ENCODE measurements around the gene JMJD8.

JMJD8 gene

DNA sequence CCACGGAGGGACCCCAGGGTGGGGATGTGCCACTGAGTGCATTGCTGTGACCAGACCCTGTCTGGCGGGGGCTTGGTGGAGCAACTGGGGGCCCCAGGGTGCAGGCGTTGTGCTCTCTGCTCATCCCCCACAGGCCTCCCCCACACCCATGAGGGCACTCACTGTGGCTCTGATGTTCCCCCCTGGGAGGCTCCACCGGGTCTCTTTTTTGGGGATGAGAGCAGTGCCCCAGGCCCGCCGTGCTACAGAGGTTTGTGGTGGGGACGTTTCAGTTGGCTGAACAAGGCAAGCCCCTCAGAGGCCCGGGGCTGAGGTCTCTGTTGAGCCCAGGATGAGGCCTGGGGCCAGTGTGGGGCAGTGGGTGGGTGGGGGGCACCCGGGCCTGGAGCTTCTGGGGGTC lies 39.6 kb upstream of the JMJD8 start:
- POLR2A ChIA-PET = interaction anchor here (1.0 to 2.1 kb wide), 4 partner anchors 7 to 77 kb away, joined by 3 to 8 read pairs (median 4); partner anchors contain the start of gene GNG13
- Histone ChIP-seq H3K27ac (ENCODE audit: extremely low read depth, low read depth, low read length) (no peak overlapping the region), H3K9me3 (ENCODE audit: control insufficient read depth, insufficient read depth, low read depth, low read length) (no peaks in the 10 kb centered on the region), H3K4me3 (ENCODE audit: low read depth, low read length) (no peak overlapping the region), H3K4me1 (ENCODE audit: control insufficient read depth, insufficient read depth, low read length) (peaks cover 11% of the 10 kb centered on the region), H3K36me3 (ENCODE audit: control insufficient read depth in 2 of 2, insufficient read depth in 1 of 2, low read length in 2 of 2) (peaks cover 0 to 5% of the 10 kb centered on the region in 2 experiments; a peak in 1 of 3 replicates)
- CTCF ChIA-PET = interaction anchor here (0.6 to 4.8 kb wide), 2 partner anchors 10 to 19 kb away, joined by 3 to 38 read pairs; partner anchors contain the start of gene METRN
- no peak for TF ChIP-seq HOXD13 (CRISPR knock-in tag; IDR thresholded peaks at IDR 0.05; ENCODE audit: borderline replicate concordance)
- TF ChIP-seq, protein P1, sequence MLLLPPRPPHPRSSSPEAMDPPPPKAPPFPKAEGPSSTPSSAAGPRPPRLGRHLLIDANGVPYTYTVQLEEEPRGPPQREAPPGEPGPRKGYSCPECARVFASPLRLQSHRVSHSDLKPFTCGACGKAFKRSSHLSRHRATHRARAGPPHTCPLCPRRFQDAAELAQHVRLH (tag by site-specific recombination; IDR thresholded peaks at IDR 0.05) = no peak

DNA sequence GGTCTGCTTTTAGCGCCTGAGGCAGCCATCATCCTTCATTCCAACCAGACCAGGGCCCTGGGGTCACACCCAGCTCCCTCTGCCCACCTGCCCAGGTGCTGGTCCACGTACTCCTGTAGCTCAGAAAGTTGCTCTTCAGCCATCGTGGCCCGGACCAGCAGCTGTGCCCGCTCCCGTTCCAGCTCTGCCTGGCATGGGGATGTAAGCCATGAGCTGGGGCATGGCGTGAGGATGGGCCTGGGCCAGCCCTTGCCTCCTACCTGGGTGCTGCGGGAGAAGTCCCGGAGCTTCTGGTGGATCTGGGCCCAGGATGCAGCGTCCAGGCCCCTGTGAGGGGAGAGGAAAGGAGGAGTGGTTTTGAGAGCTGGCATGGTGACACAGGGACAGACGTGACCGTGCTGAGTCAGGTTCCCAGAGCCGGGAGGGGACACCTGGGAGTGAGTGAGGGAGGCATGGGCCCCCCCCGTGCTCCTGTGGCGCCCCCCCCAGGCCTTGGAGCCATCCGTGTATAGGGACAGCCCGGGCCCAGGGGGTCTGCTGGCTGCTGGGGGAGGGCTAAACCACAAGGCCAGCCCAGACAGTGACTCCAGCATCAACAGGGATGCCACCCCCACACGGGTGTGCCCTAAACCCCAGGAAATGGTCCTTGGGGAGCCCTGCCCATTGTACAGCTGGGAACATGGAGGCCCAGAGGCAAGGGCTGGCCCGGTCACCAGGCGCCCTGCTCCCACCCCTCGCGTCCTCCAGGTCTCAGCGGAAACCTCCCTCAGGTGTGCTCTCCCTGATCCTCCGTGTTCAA lies 38.9 kb upstream of the JMJD8 start:
- Histone ChIP-seq H3K27ac (ENCODE audit: extremely low read depth, low read depth, low read length) (no peak overlapping the region), H3K4me1 (ENCODE audit: control insufficient read depth, insufficient read depth, low read length) (peaks cover 11% of the 10 kb centered on the region), H3K36me3 (ENCODE audit: control insufficient read depth in 2 of 2, insufficient read depth in 1 of 2, low read length in 2 of 2) (peaks cover 0 to 5% of the 10 kb centered on the region in 2 experiments; a peak in 1 of 3 replicates), H3K4me3 (ENCODE audit: low read depth, low read length) (no peak overlapping the region), H3K9me3 (ENCODE audit: control insufficient read depth, insufficient read depth, low read depth, low read length) (no peaks in the 10 kb centered on the region)
- ChIA-PET CTCF (interaction anchor here (1.1 to 4.8 kb wide), 2 partner anchors 10 to 18 kb away, joined by 4 to 38 read pairs; partner anchors contain the start of genes CIAO3 and METRN), POLR2A (interaction anchor here (0.6 to 2.5 kb wide), 4 partner anchors 17 to 78 kb away, joined by 3 to 13 read pairs (median 5); partner anchors contain the start of genes CIAO3 and GNG13)
- TF ChIP-seq, protein P2, sequence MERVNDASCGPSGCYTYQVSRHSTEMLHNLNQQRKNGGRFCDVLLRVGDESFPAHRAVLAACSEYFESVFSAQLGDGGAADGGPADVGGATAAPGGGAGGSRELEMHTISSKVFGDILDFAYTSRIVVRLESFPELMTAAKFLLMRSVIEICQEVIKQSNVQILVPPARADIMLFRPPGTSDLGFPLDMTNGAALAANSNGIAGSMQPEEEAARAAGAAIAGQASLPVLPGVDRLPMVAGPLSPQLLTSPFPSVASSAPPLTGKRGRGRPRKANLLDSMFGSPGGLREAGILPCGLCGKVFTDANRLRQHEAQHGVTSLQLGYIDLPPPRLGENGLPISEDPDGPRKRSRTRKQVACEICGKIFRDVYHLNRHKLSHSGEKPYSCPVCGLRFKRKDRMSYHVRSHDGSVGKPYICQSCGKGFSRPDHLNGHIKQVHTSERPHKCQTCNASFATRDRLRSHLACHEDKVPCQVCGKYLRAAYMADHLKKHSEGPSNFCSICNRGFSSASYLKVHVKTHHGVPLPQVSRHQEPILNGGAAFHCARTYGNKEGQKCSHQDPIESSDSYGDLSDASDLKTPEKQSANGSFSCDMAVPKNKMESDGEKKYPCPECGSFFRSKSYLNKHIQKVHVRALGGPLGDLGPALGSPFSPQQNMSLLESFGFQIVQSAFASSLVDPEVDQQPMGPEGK (tag by site-specific recombination; IDR thresholded peaks at IDR 0.05) = peak; percentile 52; the same call in 1 of the 2 replicates
- no peak for TF ChIP-seq ZNF157 (tag by site-specific recombination; IDR thresholded peaks at IDR 0.05)
- TF ChIP-seq, protein P3, sequence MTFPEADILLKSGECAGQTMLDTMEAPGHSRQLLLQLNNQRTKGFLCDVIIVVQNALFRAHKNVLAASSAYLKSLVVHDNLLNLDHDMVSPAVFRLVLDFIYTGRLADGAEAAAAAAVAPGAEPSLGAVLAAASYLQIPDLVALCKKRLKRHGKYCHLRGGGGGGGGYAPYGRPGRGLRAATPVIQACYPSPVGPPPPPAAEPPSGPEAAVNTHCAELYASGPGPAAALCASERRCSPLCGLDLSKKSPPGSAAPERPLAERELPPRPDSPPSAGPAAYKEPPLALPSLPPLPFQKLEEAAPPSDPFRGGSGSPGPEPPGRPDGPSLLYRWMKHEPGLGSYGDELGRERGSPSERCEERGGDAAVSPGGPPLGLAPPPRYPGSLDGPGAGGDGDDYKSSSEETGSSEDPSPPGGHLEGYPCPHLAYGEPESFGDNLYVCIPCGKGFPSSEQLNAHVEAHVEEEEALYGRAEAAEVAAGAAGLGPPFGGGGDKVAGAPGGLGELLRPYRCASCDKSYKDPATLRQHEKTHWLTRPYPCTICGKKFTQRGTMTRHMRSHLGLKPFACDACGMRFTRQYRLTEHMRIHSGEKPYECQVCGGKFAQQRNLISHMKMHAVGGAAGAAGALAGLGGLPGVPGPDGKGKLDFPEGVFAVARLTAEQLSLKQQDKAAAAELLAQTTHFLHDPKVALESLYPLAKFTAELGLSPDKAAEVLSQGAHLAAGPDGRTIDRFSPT (tag by site-specific recombination; IDR thresholded peaks at IDR 0.05) = peak; percentile 4; the same call in 1 of the 2 replicates
- TF ChIP-seq MZF1 (tag by site-specific recombination; IDR thresholded peaks at IDR 0.05; ENCODE audit: borderline replicate concordance) = no peak
- TF ChIP-seq SCRT1 (tag by site-specific recombination; IDR thresholded peaks at IDR 0.05; ENCODE audit: borderline replicate concordance) = no peak
- TF ChIP-seq ZNF426 (tag by site-specific recombination; IDR thresholded peaks at IDR 0.05) = no peak
- TF ChIP-seq, protein P4, sequence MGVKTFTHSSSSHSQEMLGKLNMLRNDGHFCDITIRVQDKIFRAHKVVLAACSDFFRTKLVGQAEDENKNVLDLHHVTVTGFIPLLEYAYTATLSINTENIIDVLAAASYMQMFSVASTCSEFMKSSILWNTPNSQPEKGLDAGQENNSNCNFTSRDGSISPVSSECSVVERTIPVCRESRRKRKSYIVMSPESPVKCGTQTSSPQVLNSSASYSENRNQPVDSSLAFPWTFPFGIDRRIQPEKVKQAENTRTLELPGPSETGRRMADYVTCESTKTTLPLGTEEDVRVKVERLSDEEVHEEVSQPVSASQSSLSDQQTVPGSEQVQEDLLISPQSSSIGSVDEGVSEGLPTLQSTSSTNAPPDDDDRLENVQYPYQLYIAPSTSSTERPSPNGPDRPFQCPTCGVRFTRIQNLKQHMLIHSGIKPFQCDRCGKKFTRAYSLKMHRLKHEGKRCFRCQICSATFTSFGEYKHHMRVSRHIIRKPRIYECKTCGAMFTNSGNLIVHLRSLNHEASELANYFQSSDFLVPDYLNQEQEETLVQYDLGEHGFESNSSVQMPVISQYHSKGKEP (tag by site-specific recombination; IDR thresholded peaks at IDR 0.05) = no peak
- TF ChIP-seq, protein P5, sequence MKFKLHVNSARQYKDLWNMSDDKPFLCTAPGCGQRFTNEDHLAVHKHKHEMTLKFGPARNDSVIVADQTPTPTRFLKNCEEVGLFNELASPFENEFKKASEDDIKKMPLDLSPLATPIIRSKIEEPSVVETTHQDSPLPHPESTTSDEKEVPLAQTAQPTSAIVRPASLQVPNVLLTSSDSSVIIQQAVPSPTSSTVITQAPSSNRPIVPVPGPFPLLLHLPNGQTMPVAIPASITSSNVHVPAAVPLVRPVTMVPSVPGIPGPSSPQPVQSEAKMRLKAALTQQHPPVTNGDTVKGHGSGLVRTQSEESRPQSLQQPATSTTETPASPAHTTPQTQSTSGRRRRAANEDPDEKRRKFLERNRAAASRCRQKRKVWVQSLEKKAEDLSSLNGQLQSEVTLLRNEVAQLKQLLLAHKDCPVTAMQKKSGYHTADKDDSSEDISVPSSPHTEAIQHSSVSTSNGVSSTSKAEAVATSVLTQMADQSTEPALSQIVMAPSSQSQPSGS (tag by site-specific recombination; IDR thresholded peaks at IDR 0.05; ENCODE audit: low read depth) = no peak
- TF ChIP-seq ZNF768 (tag by site-specific recombination; IDR thresholded peaks at IDR 0.05) = no peak
- TF ChIP-seq, protein P6, sequence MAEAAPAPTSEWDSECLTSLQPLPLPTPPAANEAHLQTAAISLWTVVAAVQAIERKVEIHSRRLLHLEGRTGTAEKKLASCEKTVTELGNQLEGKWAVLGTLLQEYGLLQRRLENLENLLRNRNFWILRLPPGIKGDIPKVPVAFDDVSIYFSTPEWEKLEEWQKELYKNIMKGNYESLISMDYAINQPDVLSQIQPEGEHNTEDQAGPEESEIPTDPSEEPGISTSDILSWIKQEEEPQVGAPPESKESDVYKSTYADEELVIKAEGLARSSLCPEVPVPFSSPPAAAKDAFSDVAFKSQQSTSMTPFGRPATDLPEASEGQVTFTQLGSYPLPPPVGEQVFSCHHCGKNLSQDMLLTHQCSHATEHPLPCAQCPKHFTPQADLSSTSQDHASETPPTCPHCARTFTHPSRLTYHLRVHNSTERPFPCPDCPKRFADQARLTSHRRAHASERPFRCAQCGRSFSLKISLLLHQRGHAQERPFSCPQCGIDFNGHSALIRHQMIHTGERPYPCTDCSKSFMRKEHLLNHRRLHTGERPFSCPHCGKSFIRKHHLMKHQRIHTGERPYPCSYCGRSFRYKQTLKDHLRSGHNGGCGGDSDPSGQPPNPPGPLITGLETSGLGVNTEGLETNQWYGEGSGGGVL (tag by site-specific recombination; IDR thresholded peaks at IDR 0.05) = no peak
- no peak for TF ChIP-seq ZNF354C (tag by site-specific recombination; IDR thresholded peaks at IDR 0.05; ENCODE audit: borderline replicate concordance, low read depth)
- peak; percentile 22; the same call in 1 of the 2 replicates for TF ChIP-seq GLIS1 (tag by site-specific recombination; IDR thresholded peaks at IDR 0.05)
- TF ChIP-seq ZNF394 (tag by site-specific recombination; IDR thresholded peaks at IDR 0.05; ENCODE audit: borderline replicate concordance) = no peak

Measured in HEK293 (cell line).